HFF-Myc (cell line): ENCODE results near the gene ACYP1.

Experiments used
- DNase-seq: peaks from one replicate; pipeline ENCODE4 v3.0.0-alpha.2; 2011; ENCODE audit warnings: low read depth; ENCODE audit errors: extremely low read depth
- H3K4me3 ChIP-seq: replicated peaks from 2 replicates; pipeline ENCODE4 v1.5.1; 2011; ENCODE audit warnings: low read depth, mild to moderate bottlenecking, control low read depth, low read length
- TF ChIP-seq, protein P1 (sequence below): IDR thresholded peaks from 2 replicates; pipeline ENCODE4 v1.5.1; 2012; ENCODE audit warnings: mild to moderate bottlenecking, low read depth, low read length, control low read depth; ENCODE audit errors: missing control alignments

ACYP1 gene

DNA sequence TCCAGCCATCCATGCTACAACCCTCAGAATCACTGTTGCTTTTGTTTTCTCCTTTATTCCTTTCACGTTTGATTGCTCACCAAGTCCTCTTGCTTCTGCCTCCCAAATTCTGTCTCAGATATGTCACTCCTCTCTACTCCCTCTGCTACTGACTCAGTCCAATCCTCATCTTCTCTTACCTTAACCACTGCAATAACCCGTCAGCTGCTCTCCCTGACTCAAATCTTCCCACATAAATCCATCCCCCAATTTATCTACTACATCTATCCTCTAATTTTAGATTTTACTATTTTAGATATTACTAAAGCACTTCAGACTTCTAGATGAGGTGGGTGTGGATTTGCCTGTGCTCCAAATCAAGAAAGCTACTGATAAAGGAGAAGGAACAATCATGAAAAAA is 37.9 kb downstream of the ACYP1 start:
- no peak for DNase-seq
- TF ChIP-seq, protein P1, sequence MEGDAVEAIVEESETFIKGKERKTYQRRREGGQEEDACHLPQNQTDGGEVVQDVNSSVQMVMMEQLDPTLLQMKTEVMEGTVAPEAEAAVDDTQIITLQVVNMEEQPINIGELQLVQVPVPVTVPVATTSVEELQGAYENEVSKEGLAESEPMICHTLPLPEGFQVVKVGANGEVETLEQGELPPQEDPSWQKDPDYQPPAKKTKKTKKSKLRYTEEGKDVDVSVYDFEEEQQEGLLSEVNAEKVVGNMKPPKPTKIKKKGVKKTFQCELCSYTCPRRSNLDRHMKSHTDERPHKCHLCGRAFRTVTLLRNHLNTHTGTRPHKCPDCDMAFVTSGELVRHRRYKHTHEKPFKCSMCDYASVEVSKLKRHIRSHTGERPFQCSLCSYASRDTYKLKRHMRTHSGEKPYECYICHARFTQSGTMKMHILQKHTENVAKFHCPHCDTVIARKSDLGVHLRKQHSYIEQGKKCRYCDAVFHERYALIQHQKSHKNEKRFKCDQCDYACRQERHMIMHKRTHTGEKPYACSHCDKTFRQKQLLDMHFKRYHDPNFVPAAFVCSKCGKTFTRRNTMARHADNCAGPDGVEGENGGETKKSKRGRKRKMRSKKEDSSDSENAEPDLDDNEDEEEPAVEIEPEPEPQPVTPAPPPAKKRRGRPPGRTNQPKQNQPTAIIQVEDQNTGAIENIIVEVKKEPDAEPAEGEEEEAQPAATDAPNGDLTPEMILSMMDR: no peak
- no peak overlapping the region for H3K4me3 ChIP-seq

DNA sequence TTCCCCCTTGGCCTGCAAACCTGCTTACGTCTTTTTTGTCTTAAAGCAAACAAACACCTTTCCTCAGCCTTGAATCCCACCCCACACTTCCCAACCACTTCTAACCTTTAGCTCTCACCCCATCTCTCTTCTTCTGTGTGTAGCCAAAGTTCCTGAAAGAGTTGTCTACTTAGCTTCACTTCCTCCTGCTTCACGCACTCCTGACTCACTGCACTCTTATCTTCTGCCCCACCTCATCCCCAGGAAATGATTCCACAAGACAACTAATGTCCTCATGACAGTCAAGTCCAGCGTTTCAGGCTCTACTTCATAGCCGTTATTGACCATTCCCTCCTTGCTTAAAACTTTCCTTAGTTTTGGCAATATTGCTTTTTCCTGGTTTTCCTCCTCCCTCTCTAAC is 38.7 kb downstream of the ACYP1 start:
- no peak overlapping the region for H3K4me3 ChIP-seq
- TF ChIP-seq, protein P1: no peak
- DNase-seq: no peak

DNA sequence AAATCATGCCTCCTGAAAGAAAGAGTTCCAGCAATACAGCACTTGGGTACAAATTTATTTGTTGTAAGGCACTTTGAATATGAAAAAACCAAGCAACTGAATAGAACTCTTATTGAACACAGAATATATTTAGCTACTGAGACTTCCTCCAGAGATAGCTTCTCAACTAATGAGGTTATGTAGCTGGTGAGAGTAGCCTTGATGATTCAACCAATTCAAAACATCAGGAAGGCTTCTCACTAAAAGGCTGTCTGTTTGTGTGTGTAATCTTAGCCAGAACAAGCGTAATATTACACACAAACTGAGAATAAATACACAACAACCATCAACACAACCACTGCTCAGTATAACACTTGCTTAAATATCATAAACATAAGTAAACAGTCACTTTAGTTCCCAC is 40.7 kb downstream of the ACYP1 start:
- no peak overlapping the region for H3K4me3 ChIP-seq
- DNase-seq: no peak
- TF ChIP-seq, protein P1: no peak

DNA sequence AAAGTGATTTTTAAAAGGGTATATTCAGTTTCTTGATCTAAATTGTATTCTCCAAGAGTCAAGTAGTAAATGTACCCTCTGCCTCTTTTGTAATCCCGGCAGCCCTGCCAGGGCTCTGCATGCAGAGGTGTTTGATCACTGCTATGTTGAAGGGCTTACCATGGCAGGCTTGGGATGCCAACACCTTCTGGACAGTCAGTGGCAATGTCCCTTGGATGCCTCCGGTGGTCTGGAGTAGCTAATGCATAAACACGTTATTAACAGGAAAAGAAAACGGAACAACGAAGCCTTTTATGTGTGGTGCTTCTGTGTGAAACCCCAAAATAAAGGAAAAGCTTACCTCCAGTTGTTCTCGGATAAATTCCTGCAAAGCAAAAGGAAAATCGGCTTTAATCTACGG is 41.2 kb downstream of the ACYP1 start:
- DNase-seq: no peak

DNA sequence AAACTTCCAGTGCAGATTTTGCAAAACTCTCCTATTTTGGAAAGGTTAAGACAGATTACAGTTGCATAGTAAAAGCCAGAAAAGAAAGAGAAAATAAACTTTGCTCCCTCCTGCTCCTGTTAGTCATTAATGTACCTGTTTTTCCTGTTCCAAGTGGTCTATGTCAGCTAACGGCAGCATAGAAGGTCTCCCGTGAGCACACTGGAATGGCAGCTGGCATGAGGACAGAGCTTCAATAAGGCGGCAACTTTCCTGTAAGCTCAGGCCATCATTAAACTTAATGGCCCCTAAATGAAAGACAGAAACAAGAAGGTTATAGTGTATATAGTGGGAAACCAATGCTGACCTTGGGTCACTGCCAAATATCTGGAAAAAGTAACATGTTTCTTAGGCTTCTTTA is 45.1 kb downstream of the ACYP1 start:
- DNase-seq: no peak
- no peak overlapping the region for H3K4me3 ChIP-seq
- TF ChIP-seq, protein P1: no peak

More for the DNA sequence above, 41.2 kb downstream of the ACYP1 start:
- TF ChIP-seq, protein P1: peak; percentile 41
- no peak overlapping the region for H3K4me3 ChIP-seq

DNA sequence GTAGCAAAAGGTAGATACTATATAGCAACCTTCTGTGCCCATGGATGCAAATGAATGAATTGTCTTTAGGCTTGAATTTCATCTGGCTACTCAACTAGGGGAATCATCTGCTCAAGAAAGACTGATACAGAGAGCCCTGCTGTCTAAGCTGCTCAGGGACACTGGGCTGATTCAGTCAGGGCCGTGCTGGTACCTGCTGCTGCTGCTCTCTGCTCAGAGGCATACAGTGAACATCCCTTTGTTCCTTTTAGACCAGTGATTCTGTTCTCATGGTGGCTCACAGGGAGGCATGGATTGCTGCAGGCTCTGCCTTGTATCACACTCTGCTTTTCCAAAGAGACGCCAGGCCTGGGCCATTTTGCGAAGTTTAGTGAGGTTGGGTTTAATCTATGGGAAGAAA is 47.0 kb downstream of the ACYP1 start:
- H3K4me3 ChIP-seq: no peak overlapping the region
- no peak for DNase-seq
- TF ChIP-seq, protein P1: no peak

DNA sequence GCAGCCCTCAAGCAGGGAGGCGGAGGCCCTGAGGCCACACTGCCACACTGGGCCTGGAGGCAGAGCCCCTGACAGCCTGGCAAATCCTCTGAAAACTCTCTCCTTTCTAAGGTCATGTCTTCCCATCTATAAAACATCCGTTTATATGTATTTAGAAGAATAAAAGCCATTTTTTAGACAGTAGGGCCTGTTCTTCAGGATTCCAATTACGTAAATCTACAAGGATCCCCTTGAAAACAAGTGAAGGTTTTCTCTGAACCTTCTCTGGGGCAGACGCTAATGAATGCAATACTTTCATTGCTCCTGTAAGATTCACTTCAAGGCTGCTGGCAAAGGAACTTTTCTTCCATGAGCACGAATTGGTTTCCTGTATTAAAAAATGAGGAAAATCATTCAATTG is 48.3 kb downstream of the ACYP1 start:
- TF ChIP-seq, protein P1: no peak
- H3K4me3 ChIP-seq: no peak overlapping the region
- DNase-seq: no peak
